OCI-LY1 (cell line): Measurements from ENCODE around the gene SPSB3.

Experiments
- H2AFZ ChIP-seq: fragments of 200-600 bp; sonication (generic), shearing (Covaris generic); 2 replicates; pipeline ENCODE4 v1.6.0; 2014; ENCODE audit warnings: antibody characterized with exemption, mild to moderate bottlenecking, low read length
- H3F3A ChIP-seq: fragments of 200-600 bp; sonication (generic), shearing (Covaris generic); 2 replicates; pipeline ENCODE4 v1.6.0; 2014; ENCODE audit warnings: mild to moderate bottlenecking, antibody characterized with exemption, low read length, moderate library complexity; ENCODE audit not compliant: insufficient read depth
- H3K27ac ChIP-seq: fragments of 200-600 bp; sonication (generic); 2 replicates; pipeline ENCODE4 v1.5.1; 2014; ENCODE audit warnings: low read length, mixed run types, mild to moderate bottlenecking, low read depth; ENCODE audit not compliant: poor library complexity, severe bottlenecking
- H3K27me3 ChIP-seq: fragments of 200-600 bp; sonication (generic); 2 replicates; pipeline ENCODE4 v1.6.0; 2014; ENCODE audit warnings: antibody characterized with exemption, mild to moderate bottlenecking, low read length, moderate library complexity; ENCODE audit not compliant: insufficient read depth
- H3K36me3 ChIP-seq: fragments of 200-600 bp; sonication (generic); 2 replicates; pipeline ENCODE4 v1.6.1; 2014; ENCODE audit warnings: mild to moderate bottlenecking, antibody characterized with exemption, low read length, moderate library complexity, mixed read lengths; ENCODE audit not compliant: insufficient read depth
- H3K4me1 ChIP-seq: fragments of 200-600 bp; sonication (generic); 2 replicates; pipeline ENCODE4 v1.5.1; 2014; ENCODE audit warnings: mild to moderate bottlenecking, low read length, moderate library complexity; ENCODE audit not compliant: insufficient read depth, severe bottlenecking
- H3K4me2 ChIP-seq: fragments of 200-600 bp; sonication (generic), shearing (Covaris generic); 2 replicates; pipeline ENCODE4 v1.6.1; 2014; ENCODE audit warnings: low read length
- H3K4me3 ChIP-seq: fragments of 200-600 bp; sonication (generic); 2 replicates; pipeline ENCODE4 v1.5.1; 2014; ENCODE audit warnings: low read length, low read depth, mild to moderate bottlenecking, mixed read lengths; ENCODE audit not compliant: poor library complexity, severe bottlenecking
- H3K79me2 ChIP-seq: fragments of 200-600 bp; shearing (Covaris generic); 2 replicates; pipeline ENCODE4 v1.6.1; 2016; ENCODE audit warnings: mixed run types, low read length, mixed read lengths; ENCODE audit not compliant: insufficient read depth
- H3K9ac ChIP-seq: fragments of 200-600 bp; sonication (generic), shearing (Covaris generic); 2 replicates; pipeline ENCODE4 v1.6.1; 2014; ENCODE audit warnings: mild to moderate bottlenecking, low read length, mixed read lengths
- H3K9me2 ChIP-seq: fragments of 200-600 bp; sonication (generic), shearing (Covaris generic); 2 replicates; pipeline ENCODE4 v1.6.1; 2014; ENCODE audit warnings: low read depth, mild to moderate bottlenecking, low read length, mixed read lengths
- H3K9me3 ChIP-seq: fragments of 200-600 bp; shearing (Covaris generic); 2 replicates; pipeline ENCODE4 v1.6.1; 2014; ENCODE audit warnings: low read length, mixed read lengths
- H4K20me1 ChIP-seq: fragments of 200-600 bp; sonication (generic), shearing (Covaris generic); 2 replicates; pipeline ENCODE4 v1.6.0; 2016; ENCODE audit warnings: mild to moderate bottlenecking, low read length; ENCODE audit not compliant: insufficient read depth
- EZH2 ChIP-seq: fragments of 200-600 bp; sonication (generic), shearing (Covaris generic); IDR thresholded peaks from 2 replicates; pipeline ENCODE4 v1.8.0; 2017; ENCODE audit warnings: borderline replicate concordance, mixed run types, mild to moderate bottlenecking, antibody characterized with exemption, low read length, moderate library complexity, mixed read lengths
- TF ChIP-seq, protein P1 (sequence below): fragments of 200-600 bp; sonication (generic), shearing (Covaris generic); IDR thresholded peaks from 2 replicates; pipeline ENCODE4 v1.5.1; 2017; ENCODE audit warnings: mild to moderate bottlenecking, antibody characterized with exemption, low read length, moderate library complexity, mixed read lengths

Gene SPSB3

DNA sequence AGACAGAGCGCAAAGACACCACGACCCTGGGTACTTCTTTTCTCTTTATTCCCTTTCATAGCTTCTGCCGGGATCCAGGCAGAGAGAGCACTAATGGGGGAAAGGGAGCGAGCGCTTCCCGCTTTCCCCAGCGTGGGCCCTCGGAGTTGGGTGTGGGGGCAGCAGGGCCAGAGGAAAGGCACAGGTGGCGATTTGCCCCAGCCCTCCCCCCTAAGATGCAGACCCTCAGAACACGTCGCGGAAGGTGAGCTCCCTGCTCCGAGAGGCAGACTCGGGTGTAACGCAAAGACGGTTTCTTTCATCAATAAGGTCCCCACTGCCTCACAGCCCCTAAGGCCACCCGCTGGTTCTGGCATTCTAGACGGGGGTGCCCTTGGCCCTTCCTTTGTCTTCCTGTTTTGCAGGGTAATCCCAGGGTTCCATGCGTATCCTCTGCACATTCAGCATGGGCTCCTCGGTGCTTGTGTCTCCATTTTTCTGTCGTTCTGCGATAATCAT lies 10.5 kb downstream of the SPSB3 start:
- H3K27me3 ChIP-seq: no peaks in the 10 kb centered on the region
- H3K36me3 ChIP-seq: peaks cover 43% of the 10 kb centered on the region
- peaks cover 22% of the 10 kb centered on the region for H3K4me1 ChIP-seq
- no peaks in the 10 kb centered on the region for H3K9me3 ChIP-seq
- H3K9me2 ChIP-seq: no peaks in the 10 kb centered on the region
- TF ChIP-seq, protein P1, sequence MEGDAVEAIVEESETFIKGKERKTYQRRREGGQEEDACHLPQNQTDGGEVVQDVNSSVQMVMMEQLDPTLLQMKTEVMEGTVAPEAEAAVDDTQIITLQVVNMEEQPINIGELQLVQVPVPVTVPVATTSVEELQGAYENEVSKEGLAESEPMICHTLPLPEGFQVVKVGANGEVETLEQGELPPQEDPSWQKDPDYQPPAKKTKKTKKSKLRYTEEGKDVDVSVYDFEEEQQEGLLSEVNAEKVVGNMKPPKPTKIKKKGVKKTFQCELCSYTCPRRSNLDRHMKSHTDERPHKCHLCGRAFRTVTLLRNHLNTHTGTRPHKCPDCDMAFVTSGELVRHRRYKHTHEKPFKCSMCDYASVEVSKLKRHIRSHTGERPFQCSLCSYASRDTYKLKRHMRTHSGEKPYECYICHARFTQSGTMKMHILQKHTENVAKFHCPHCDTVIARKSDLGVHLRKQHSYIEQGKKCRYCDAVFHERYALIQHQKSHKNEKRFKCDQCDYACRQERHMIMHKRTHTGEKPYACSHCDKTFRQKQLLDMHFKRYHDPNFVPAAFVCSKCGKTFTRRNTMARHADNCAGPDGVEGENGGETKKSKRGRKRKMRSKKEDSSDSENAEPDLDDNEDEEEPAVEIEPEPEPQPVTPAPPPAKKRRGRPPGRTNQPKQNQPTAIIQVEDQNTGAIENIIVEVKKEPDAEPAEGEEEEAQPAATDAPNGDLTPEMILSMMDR: no peak
- H4K20me1 ChIP-seq: no peaks in the 10 kb centered on the region
- H3K79me2 ChIP-seq: 0 out of 2 replicates have a peak, but pooled peaks cover 3% of the 10 kb centered on the region
- H3K4me2 ChIP-seq: peak overlapping the region; percentile 91
- H3F3A ChIP-seq: no peaks in the 10 kb centered on the region
- peak overlapping the region; percentile 88 for H3K9ac ChIP-seq
- H2AFZ ChIP-seq: no peak overlapping the region
- H3K4me3 ChIP-seq: peak overlapping the region; percentile 85
- H3K27ac ChIP-seq: peak overlapping the region; percentile 83

DNA sequence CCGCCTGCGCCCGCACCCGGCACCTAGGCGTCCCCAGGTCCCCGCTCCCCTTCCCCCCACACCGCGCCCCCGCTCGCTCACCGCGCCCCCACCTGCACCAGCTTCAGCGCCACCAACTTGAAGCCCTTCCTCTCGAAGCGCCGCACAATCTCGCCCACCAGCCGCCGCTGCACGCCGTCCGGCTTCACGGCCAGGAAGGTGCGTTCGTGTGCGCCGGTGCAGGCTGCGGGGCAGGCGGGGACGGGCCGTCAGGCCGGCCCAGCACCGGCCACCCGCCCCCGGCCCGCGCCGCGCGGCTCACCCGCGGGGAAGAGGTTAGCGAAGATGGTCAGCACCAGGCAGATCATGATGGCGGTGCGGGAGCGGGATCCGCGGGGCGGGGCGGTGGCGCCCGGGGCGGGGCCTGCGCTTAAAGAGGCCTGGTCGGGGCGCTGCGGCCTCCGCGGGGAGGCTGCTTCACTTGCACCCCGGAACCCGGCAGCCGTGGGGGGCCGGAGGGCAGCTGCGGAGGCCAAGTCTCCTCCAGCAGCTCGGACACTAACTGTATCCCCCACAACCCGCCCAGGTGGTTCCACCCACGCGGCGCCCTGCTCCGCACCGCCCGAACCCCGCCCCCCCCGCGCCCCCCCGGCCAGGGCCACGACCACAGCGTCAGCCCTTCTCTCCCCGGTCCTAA lies 11.0 kb downstream of the SPSB3 start, which contains the start of gene NME3:
Gene NME3 (minus strand): TSS at position 356 of the 676 bp plus-strand sequence. CDS start 9 bp downstream, at position 347.
- Histone ChIP-seq H3K4me3 (peak within 1 kb of the TSS; percentile 85), H3K9me2 (no peaks in the 10 kb centered on the region), H3K27me3 (no peaks in the 10 kb centered on the region), H3K4me1 (peaks cover 22% of the 10 kb centered on the region), H3K27ac (peak within 1 kb of the TSS; percentile 83), H3F3A (no peaks in the 10 kb centered on the region), H3K79me2 (0 out of 2 replicates have a peak, but pooled peaks cover 3% of the 10 kb centered on the region), H3K36me3 (peaks cover 42% of the 10 kb centered on the region), H3K9me3 (no peaks in the 10 kb centered on the region), H3K4me2 (peak within 1 kb of the TSS; percentile 91), H2AFZ (no peak within 1 kb of the TSS), H3K9ac (peak within 1 kb of the TSS; percentile 88), H4K20me1 (no peaks in the 10 kb centered on the region)
- TF ChIP-seq, protein P1: no peak
- no peak for TF ChIP-seq EZH2

DNA sequence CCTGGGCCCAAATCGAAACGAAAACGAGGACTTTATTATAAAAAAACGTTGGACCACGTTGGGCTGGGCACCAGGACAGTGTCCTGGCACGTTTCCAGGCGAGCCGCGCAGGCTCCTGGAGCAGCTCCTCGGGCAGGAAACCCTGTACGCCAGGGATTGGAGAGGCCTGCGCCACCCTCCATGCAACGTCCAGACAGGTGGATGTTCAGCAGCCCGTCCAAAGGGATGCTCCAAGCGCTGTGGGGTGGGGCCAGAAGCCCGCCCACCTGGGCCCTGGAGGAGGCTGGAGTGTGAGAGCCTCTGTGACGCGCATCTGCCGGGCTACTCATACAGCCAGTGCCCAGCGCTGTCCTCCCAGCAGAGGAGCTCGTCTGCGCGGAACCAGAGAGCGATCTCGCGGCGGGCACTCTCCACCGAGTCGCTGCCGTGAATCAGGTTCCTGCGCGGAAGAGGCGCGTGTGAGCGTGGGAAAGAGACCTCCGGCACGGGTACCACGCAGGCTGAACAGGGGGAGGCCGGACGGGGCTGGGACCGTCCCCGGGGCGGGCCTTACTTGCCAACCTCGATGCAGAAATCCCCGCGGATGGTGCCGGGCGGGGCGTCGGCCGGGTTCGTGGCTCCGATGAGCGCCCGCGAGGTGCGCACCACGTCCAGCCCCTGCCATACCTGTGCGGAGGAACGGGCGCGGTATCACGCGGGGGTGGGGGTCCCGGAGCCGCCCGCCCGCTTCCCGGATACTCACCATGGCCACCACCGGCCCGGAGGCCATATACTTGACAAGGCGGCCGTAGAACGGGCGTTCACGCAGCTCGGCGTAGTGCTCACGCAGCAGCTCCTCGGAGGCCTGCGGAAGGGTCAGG lies 11.8 kb downstream of the SPSB3 start:
- no peak for TF ChIP-seq EZH2
- TF ChIP-seq, protein P1: no peak
- H3K4me1 ChIP-seq: peaks cover 22% of the 10 kb centered on the region
- peak overlapping the region; percentile 88 for H3K9ac ChIP-seq
- peak overlapping the region; percentile 59 for H3K27ac ChIP-seq
- H3K27me3 ChIP-seq: no peaks in the 10 kb centered on the region
- H3F3A ChIP-seq: no peaks in the 10 kb centered on the region
- H3K4me3 ChIP-seq: peak overlapping the region; percentile 85
- H3K9me3 ChIP-seq: no peaks in the 10 kb centered on the region
- H3K4me2 ChIP-seq: peak overlapping the region; percentile 91
- H3K79me2 ChIP-seq: 0 out of 2 replicates have a peak, but pooled peaks cover 3% of the 10 kb centered on the region
- H3K36me3 ChIP-seq: peaks cover 49% of the 10 kb centered on the region
- no peaks in the 10 kb centered on the region for H4K20me1 ChIP-seq
- H2AFZ ChIP-seq: no peak overlapping the region
- no peaks in the 10 kb centered on the region for H3K9me2 ChIP-seq
